Measurements from ENCODE around the gene C19orf38. TPM values are rescaled to one million over a fixed set of nuclear protein-coding genes. Genes with fewer than 3 reads are reported as not detected.
A peak's percentile ranks its signal among the peaks of the same experiment; 100 is the strongest.

The C19orf38 gene
- total RNA-seq, 2 donors from 2014 or later: 0.24 TPM; not detected in 1

GRCh38 chr19:10858204-10858828 lies 10.1 kb downstream of the C19orf38 start:
- H3K4me3 Mint-ChIP-seq: no peak overlapping the region
- Histone ChIP-seq H3K9me3 (ENCODE audit: control insufficient read depth, low read length) (no peaks in the 10 kb centered on the region), H3K36me3 (ENCODE audit: control insufficient read depth, insufficient read depth, low read length) (no peaks in the 10 kb centered on the region), H3K4me1 (ENCODE audit: control insufficient read depth, insufficient read depth, low read length) (no peaks in the 10 kb centered on the region), H3K9ac (ENCODE audit: extremely low read depth, low read length, poor library complexity, severe bottlenecking) (no peak overlapping the region), H3K27ac (ENCODE audit: low read depth, low read length) (no peak overlapping the region), H3K4me3 (ENCODE audit: low read length) (no peak overlapping the region), H3K27me3 (ENCODE audit: control insufficient read depth, insufficient read depth, low read length, poor library complexity, severe bottlenecking) (no peaks in the 10 kb centered on the region)
- H3K9me3 Mint-ChIP-seq: no peaks in the 10 kb centered on the region
- H3K4me1 Mint-ChIP-seq: peaks cover 7% of the 10 kb centered on the region
- WGBS, 2 experiments (ENCODE audit: insufficient coverage in 1 of 2, insufficient read length in 1 of 2): 0 to 36% methylated on average over 1 to 3 of the region's 4 CpGs
- no peaks in the 10 kb centered on the region for H3K27me3 Mint-ChIP-seq (ENCODE audit: insufficient read depth)
- H3K36me3 Mint-ChIP-seq (ENCODE audit: low read depth): no peaks in the 10 kb centered on the region
- DNase-seq: peak; percentile 69
- peak; percentile 96 for TF ChIP-seq CTCF (conservative IDR thresholded peaks at IDR 0.05)
- peak overlapping the region; percentile 82 for H3K27ac Mint-ChIP-seq

GRCh38 chr19:10861103-10861651 lies 13.0 kb downstream of the C19orf38 start:
- Histone ChIP-seq H3K9ac (ENCODE audit: extremely low read depth, low read length, poor library complexity, severe bottlenecking) (no peak overlapping the region), H3K27ac (ENCODE audit: low read depth, low read length) (no peak overlapping the region), H3K9me3 (ENCODE audit: control insufficient read depth, low read length) (no peaks in the 10 kb centered on the region), H3K27me3 (ENCODE audit: control insufficient read depth, insufficient read depth, low read length, poor library complexity, severe bottlenecking) (no peaks in the 10 kb centered on the region), H3K4me1 (ENCODE audit: control insufficient read depth, insufficient read depth, low read length) (no peaks in the 10 kb centered on the region), H3K4me3 (ENCODE audit: low read length) (no peak overlapping the region), H3K36me3 (ENCODE audit: control insufficient read depth, insufficient read depth, low read length) (no peaks in the 10 kb centered on the region)
- Mint-ChIP-seq H3K4me1 (peaks cover 11% of the 10 kb centered on the region), H3K27ac (no peak overlapping the region), H3K9me3 (no peaks in the 10 kb centered on the region), H3K36me3 (ENCODE audit: low read depth) (no peaks in the 10 kb centered on the region), H3K4me3 (no peak overlapping the region), H3K27me3 (ENCODE audit: insufficient read depth) (no peaks in the 10 kb centered on the region)
- peak; percentile 88 for DNase-seq
- TF ChIP-seq CTCF (conservative IDR thresholded peaks at IDR 0.05): peak; percentile 72
- WGBS, 2 experiments (ENCODE audit: insufficient coverage in 1 of 2, insufficient read length in 1 of 2): 72 to 78% methylated on average over 5 to 6 of the region's 7 CpGs

- no peak for DNase-seq
- Histone ChIP-seq H3K9me3 (ENCODE audit: control insufficient read depth, low read length) (no peaks in the 10 kb centered on the region), H3K27me3 (ENCODE audit: control insufficient read depth, insufficient read depth, low read length, poor library complexity, severe bottlenecking) (no peaks in the 10 kb centered on the region), H3K4me1 (ENCODE audit: control insufficient read depth, insufficient read depth, low read length) (no peaks in the 10 kb centered on the region), H3K9ac (ENCODE audit: extremely low read depth, low read length, poor library complexity, severe bottlenecking) (no peak overlapping the region), H3K4me3 (ENCODE audit: low read length) (no peak overlapping the region), H3K27ac (ENCODE audit: low read depth, low read length) (no peak overlapping the region), H3K36me3 (ENCODE audit: control insufficient read depth, insufficient read depth, low read length) (no peaks in the 10 kb centered on the region)
- TF ChIP-seq CTCF (conservative IDR thresholded peaks at IDR 0.05): no peak
- no peak overlapping the region for H3K4me3 Mint-ChIP-seq
- no peaks in the 10 kb centered on the region for H3K9me3 Mint-ChIP-seq
- H3K27ac Mint-ChIP-seq: peak overlapping the region; percentile 79
- H3K4me1 Mint-ChIP-seq: peaks cover 11% of the 10 kb centered on the region
- H3K27me3 Mint-ChIP-seq (ENCODE audit: insufficient read depth): no peaks in the 10 kb centered on the region
- H3K36me3 Mint-ChIP-seq (ENCODE audit: low read depth): no peaks in the 10 kb centered on the region
- 89 to 98% methylated on average over 6 of the region's 6 CpGs for WGBS, 2 experiments (ENCODE audit: insufficient coverage in 1 of 2, insufficient read length in 1 of 2)
These were observed 14.4 kb downstream of the C19orf38 start for GRCh38 chr19:10862561-10863106.

Data from endodermal cell (in vitro differentiated cells).